Osteoblast (primary cell): Measurements from ENCODE around the gene ABI2. TPM values are rescaled to one million over a fixed set of nuclear protein-coding genes. Genes with fewer than 3 reads are reported as not detected.

Experiments
- DNase-seq: peaks from one replicate; pipeline ENCODE4 v3.0.0; 2011; ENCODE audit warnings: low spot score, mixed read lengths; ENCODE audit not compliant: insufficient read length; ENCODE audit errors: missing footprints
- H2AFZ ChIP-seq: 2 replicates; pipeline ENCODE4 v1.6.0; 2011; ENCODE audit warnings: mild to moderate bottlenecking, low read length
- H3K27ac ChIP-seq: 2 replicates; pipeline ENCODE4 v1.5.1; 2011; ENCODE audit warnings: mild to moderate bottlenecking, low read depth, low read length, moderate library complexity
- H3K27me3 ChIP-seq: 2 replicates; pipeline ENCODE4 v1.6.0; 2012; ENCODE audit warnings: mild to moderate bottlenecking, control low read depth, inconsistent platforms, low read length, moderate library complexity; ENCODE audit not compliant: insufficient read depth
- H3K36me3 ChIP-seq: 2 replicates; pipeline ENCODE4 v1.5.1; 2011; ENCODE audit warnings: mild to moderate bottlenecking, low read length, control low read depth, moderate library complexity; ENCODE audit not compliant: insufficient read depth
- H3K4me1 ChIP-seq: 2 replicates; pipeline ENCODE4 v1.5.1; 2011; ENCODE audit warnings: mild to moderate bottlenecking, low read length, control low read depth, moderate library complexity; ENCODE audit not compliant: insufficient read depth
- H3K4me2 ChIP-seq: 2 replicates; pipeline ENCODE4 v1.6.0; 2011; ENCODE audit warnings: mild to moderate bottlenecking, low read length; ENCODE audit not compliant: insufficient read depth
- H3K4me3 ChIP-seq: fragments of 200-600 bp; sonication (generic); 3 replicates; pipeline ENCODE4 v1.5.1; 2012; ENCODE audit warnings: mild to moderate bottlenecking, low read length, inconsistent platforms; ENCODE audit not compliant: insufficient read depth
- H3K79me2 ChIP-seq: 2 replicates; pipeline ENCODE4 v1.6.0; 2012; ENCODE audit warnings: mild to moderate bottlenecking, low read length, control low read depth, inconsistent platforms; ENCODE audit not compliant: insufficient read depth
- H3K9me3 ChIP-seq: 2 replicates; pipeline ENCODE4 v1.5.1; 2011; ENCODE audit warnings: low read depth, low read length, control low read depth
- H4K20me1 ChIP-seq: 2 replicates; pipeline ENCODE4 v1.6.0; 2012; ENCODE audit warnings: mild to moderate bottlenecking, low read length, control low read depth; ENCODE audit not compliant: insufficient read depth
- total RNA-seq: library from RNA; depleted of rRNA; stranded (reverse); fragments of >200 nt; gene quantifications from 2 replicates; pipeline ENCODE4 v1.2.3, GENCODE V29; 2012
- TF ChIP-seq, protein P1 (sequence below): IDR thresholded peaks from 2 replicates; pipeline ENCODE4 v1.5.1; 2011; ENCODE audit warnings: mild to moderate bottlenecking, low read depth, low read length, moderate library complexity; ENCODE audit errors: extremely low read depth

Gene ABI2
- total RNA-seq, 1 donor, result 38.7 TPM

GRCh38 chr2:203326356-203326755, 1.8 kb upstream of the ABI2 start:
- Histone ChIP-seq H3K27me3 (no peaks in the 10 kb centered on the region), H3K36me3 (no peaks in the 10 kb centered on the region), H3K4me3 (no peak overlapping the region), H3K4me1 (peaks cover 15% of the 10 kb centered on the region), H3K27ac (no peak overlapping the region), H3K4me2 (no peak overlapping the region), H2AFZ (no peak overlapping the region), H4K20me1 (peaks cover 16% of the 10 kb centered on the region), H3K9me3 (no peaks in the 10 kb centered on the region), H3K79me2 (peaks cover 37% of the 10 kb centered on the region)
- TF ChIP-seq, protein P1, sequence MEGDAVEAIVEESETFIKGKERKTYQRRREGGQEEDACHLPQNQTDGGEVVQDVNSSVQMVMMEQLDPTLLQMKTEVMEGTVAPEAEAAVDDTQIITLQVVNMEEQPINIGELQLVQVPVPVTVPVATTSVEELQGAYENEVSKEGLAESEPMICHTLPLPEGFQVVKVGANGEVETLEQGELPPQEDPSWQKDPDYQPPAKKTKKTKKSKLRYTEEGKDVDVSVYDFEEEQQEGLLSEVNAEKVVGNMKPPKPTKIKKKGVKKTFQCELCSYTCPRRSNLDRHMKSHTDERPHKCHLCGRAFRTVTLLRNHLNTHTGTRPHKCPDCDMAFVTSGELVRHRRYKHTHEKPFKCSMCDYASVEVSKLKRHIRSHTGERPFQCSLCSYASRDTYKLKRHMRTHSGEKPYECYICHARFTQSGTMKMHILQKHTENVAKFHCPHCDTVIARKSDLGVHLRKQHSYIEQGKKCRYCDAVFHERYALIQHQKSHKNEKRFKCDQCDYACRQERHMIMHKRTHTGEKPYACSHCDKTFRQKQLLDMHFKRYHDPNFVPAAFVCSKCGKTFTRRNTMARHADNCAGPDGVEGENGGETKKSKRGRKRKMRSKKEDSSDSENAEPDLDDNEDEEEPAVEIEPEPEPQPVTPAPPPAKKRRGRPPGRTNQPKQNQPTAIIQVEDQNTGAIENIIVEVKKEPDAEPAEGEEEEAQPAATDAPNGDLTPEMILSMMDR, result no peak
- peak; percentile 2 for DNase-seq

- no peaks in the 10 kb centered on the region for H3K27me3 ChIP-seq
- peak overlapping the region; percentile 83 for H3K27ac ChIP-seq
- no peaks in the 10 kb centered on the region for H3K9me3 ChIP-seq
- peak overlapping the region; percentile 89 for H3K4me2 ChIP-seq
- H3K4me1 ChIP-seq, result peaks cover 15% of the 10 kb centered on the region
- H3K36me3 ChIP-seq, result no peaks in the 10 kb centered on the region
- TF ChIP-seq, protein P1, result no peak
- peak; percentile 67 for DNase-seq
- peaks cover 49% of the 10 kb centered on the region for H3K79me2 ChIP-seq
- H4K20me1 ChIP-seq, result peaks cover 19% of the 10 kb centered on the region
- peak overlapping the region; percentile 94 for H3K4me3 ChIP-seq
- H2AFZ ChIP-seq, result peak overlapping the region; percentile 89
These were observed 653 bp upstream of the ABI2 start for GRCh38 chr2:203327582-203327900.

GRCh38 chr2:203328760-203329540, 756 bp downstream of the ABI2 start:
- Histone ChIP-seq H3K27me3 (no peaks in the 10 kb centered on the region), H4K20me1 (peaks cover 21% of the 10 kb centered on the region), H3K4me1 (peaks cover 15% of the 10 kb centered on the region), H3K79me2 (peaks cover 63% of the 10 kb centered on the region), H3K27ac (peak overlapping the region; percentile 83), H3K36me3 (peaks cover under 1% of the 10 kb centered on the region), H3K4me3 (peak overlapping the region; percentile 94), H3K9me3 (no peaks in the 10 kb centered on the region), H2AFZ (peak overlapping the region; percentile 72), H3K4me2 (peak overlapping the region; percentile 82)
- TF ChIP-seq, protein P1, result no peak
- peak; percentile 87 for DNase-seq

- peak; percentile 73 for DNase-seq
- Histone ChIP-seq H3K36me3 (peaks cover 5% of the 10 kb centered on the region), H3K4me1 (peaks cover 15% of the 10 kb centered on the region), H3K27ac (no peak overlapping the region), H3K9me3 (no peaks in the 10 kb centered on the region), H3K27me3 (no peaks in the 10 kb centered on the region), H3K79me2 (peaks cover 77% of the 10 kb centered on the region), H4K20me1 (peaks cover 24% of the 10 kb centered on the region), H3K4me3 (peak overlapping the region; percentile 94), H2AFZ (no peak overlapping the region), H3K4me2 (peak overlapping the region; percentile 82)
- TF ChIP-seq, protein P1, result no peak
These were observed 2.2 kb downstream of the ABI2 start for GRCh38 chr2:203330434-203330833.
